HG03175 (cell line): ENCODE results near the gene ANKFN1.

Experiments
- ATAC-seq: cut with Tn5 transposase; IDR thresholded peaks from one replicate; pipeline ENCODE4 v1.9.1; 2021; ENCODE audit warnings: mild to moderate bottlenecking, moderate library complexity; ENCODE audit not compliant: unreplicated experiment

Gene ANKFN1

DNA sequence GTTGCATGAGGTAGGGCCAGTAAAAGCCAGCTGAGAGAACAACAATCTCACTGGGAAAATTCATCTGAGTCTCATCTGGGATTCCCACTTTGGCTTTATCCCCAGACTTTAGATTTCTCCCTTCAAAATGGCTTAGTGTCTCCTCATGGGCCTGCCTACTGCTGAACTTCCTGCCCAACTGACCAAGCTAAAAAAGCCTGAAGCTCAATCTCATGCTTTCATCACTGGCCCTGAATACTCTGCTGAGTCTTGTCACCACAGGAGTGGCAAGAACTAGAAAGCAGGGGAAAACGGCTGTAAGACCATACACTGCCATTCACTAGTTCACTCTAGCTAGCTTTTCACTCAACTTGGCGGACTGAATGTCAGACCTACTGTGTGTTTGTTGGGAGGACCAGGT is 343.9 kb downstream of the ANKFN1 start:
- ATAC-seq = no peak

DNA sequence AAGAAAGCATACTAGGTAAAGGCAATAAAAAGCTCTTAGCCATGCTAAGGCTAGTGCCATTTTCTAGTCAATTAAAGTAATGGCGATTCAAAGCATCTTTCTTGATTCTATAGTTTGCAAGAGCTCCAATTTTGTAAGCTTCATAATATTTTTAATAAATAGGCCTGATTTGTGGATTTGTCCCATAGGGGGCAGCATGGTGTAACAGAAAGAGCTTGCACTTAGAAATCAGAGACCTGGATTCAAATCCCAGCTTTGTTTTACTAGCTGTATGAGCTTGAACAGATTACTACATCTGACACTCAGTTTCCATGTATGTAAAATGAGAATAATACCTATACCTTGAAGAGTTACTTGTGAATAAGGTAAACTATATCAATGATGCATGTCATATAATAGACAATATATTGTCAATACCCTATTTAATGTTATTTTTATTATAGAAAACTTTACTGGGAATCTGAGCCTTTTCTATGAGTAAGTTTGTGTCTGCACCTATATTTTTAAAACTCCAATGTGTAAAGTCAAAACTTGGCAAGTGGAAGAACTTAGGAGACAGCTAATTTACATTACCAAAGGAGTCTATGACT is 346.6 kb downstream of the ANKFN1 start:
- ATAC-seq = no peak

DNA sequence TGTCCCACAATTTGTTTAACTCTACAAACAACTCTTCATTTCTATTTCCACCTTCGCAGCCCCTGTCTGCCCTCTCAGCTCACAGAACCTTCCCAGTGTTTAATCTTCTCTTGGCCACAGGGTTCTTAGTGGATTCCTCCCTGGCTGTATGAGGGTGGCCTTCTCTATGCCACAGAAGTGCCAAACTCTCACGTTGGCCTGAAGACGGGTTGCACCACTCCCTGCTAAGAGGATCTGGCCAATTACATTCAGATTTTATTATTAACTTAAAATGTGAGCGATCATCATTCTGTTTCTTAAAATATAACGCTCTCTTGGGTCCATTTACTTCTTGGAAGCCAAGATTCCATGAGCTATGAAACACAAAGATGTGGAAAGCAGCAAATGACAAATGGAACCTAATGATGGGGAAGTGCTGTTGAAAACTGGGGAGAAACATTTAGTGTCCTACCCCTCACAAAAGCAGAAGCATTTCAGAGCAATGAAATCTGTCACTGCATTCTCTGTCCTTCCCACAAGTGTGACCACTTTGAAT is 348.9 kb downstream of the ANKFN1 start:
- no peak for ATAC-seq

DNA sequence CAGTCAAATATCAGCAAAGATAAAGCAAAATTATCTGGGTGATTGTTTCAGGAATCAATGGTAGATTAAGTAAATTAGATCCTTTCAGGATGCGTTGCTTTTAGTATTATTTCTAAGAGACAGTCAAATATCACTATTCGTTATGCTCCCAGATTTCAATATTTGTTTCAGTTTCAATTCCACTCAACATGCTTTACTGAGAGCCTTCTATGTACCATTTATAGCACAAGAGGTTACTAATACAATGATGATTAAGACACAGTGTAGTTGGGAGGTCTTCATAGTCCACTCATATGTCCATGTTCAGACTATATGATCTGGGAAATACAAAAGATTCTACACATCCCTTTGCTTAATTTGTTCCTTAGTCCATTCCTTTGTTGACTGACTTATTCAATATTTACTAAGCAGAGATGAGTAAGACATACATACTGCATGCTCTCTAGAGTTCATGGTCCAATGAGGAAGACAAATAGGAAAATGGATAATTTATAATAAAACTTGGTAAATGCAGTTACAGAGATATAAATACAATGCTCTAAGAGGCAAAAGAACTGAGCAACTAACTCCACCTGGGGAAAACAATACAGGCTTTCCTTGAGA is 352.0 kb downstream of the ANKFN1 start:
- no peak for ATAC-seq

DNA sequence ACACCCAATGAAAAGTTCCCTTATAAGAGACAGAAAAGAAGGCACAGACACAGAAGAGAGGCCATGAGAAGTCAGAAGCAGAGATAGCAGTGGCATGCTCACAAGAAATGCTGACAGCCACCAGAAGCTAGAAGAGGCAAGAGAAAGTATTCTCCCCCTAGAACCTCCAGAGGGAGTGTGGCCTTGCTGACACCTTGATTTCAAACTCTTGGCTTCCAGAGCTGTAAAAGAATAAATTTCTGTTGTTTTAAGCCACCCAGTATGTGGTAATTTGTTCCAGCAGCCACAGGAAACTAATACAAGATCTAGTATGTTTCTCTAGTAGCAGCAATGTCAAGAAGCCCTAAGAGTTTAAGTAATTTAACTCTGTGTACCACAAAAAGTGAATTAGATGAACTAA is 353.1 kb downstream of the ANKFN1 start:
- no peak for ATAC-seq

DNA sequence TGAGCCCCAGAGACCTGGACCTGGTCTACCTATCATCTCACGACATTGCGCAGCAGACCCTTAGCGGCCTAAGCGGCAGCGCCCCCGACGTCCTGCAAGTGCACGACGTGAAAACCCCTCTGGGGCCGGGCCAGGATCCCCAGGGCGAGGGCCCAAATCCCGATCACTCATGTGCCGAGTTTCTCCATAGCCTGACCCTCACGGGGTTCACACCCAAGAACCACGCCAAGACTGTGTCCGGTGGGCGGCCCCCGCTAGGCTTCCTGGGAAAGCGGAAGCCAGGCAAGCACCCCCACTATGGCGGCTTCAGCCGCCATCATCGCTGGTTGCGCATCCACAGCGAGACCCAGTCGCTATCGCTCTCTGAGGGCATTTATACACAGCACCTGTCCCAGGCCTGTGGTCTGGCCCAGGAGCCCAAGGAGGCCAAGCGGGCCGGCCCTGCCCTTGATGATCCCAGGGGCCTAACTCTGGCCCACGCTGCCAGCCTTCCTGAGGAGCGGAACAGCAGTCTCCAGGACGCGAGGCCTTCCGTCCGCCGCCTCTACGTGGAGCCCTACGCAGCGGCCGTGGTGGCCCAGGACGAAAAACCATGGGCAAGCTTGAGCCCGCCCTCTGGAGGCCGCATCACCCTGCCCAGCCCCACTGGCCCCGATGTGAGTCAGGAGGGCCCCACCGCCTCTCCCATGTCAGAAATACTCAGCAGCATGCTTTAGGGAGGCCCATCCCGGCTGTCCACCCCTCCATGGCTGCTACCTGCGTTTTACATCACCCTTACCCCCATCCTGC is 357.5 kb downstream of the ANKFN1 start:
- no peak for ATAC-seq

DNA sequence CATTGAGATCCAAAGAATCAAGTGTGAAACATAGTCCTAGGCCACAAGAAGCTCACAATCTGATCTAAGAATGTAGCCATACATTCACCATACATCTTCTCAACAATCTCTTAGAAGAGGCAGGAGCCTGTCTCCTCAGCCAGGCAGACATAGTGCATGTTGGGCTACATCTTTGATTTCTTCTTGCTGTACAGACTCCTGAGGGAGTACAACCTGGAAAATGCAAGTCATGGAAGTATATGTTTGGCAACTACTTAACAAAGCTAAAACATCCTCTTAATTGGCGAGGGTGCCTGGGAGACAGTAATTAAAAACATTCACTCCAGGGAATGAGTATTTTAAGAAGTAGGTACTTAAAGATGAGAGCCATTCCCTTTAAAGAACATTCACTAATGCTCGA is 361.0 kb downstream of the ANKFN1 start:
- no peak for ATAC-seq

DNA sequence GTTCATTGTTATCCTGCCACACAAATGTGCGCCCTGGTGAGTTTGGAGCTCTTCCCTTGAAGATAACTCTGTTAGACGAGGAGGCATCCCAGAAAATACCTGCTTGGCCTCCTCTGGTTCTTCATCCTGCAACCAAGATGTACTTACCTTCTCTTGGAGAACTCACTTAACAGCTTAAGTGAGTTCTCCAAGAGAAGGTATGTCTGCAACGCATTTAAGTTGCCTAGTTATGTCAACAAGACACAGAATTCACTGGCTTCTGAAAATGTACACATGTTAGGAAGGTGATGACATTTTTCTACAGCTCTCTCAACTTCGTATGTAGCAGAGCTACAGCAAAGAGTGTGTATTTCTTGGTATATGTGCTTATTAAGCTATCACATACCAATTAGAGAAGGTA is 361.6 kb downstream of the ANKFN1 start:
- no peak for ATAC-seq

DNA sequence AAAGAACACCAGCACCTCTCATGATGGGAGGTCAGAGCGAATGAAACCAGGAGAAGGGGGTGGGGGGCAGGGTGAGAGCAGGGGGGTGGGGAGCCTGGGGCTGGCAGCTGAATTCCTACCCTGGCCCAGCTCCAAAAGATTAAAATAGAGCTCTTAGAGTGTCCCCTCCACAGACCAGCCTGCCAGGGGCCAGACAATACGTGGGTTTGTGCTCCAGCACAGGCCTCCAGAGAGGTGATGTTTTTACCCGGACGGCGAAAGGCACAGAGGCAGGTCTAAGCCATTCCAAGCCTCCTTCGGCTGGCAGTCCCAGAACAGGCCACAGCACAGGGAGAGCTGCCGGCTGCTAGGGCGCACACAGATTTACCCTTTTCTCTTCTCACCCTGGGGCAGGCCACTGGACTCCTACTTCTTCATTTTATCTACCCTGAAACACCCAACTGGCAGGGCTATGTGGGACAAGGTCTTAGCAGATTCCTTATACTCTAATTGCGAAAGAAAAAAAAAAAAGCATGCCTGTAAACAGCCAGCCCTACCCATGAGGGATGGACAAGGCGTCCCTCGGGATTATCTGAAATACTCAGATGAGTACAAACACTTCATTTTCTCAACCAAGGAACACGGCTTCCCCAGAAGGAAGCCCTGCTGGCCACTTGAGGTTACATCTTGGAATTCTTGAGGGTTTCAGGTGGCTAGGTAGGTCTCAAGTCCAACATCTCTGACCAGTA is 368.3 kb downstream of the ANKFN1 start:
- ATAC-seq = no peak

DNA sequence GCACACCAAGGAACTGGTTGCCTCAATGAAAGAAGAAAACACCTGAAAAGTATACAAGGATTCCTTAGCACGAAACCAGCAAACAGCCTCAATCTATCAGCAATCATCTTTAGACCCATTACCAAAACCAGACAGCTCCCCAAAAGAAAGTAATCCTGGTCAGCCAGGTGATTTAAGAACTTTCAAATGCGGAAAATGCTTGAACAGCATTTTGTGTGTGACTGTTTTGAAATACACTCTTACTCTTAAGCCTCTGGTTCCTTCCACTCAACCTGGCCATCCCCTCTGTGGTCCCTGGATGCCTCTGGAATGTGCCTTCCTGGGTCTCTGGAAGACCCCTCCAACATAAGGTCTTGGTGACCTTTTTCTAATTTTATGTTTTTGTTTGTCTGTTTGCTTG is 369.8 kb downstream of the ANKFN1 start:
- ATAC-seq = no peak

DNA sequence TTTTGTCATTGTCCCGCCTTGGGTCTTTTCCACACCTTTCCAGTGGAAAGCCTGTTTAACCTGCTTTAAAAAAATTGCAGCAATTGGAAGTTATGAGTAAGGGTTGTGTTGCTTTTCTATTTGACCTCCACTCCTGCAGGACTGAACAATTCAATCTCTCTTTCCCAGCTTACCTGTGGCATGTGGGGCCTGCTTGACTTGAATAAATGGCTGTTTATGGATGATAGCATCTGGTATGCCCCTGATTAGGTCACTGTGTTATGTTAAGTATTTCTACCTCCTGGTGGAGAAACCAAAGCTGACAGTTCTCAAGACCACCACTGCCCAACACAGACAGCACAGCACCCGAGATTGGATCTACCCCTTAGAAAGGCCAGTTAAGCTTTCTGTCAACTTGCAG is 375.4 kb downstream of the ANKFN1 start:
- no peak for ATAC-seq

DNA sequence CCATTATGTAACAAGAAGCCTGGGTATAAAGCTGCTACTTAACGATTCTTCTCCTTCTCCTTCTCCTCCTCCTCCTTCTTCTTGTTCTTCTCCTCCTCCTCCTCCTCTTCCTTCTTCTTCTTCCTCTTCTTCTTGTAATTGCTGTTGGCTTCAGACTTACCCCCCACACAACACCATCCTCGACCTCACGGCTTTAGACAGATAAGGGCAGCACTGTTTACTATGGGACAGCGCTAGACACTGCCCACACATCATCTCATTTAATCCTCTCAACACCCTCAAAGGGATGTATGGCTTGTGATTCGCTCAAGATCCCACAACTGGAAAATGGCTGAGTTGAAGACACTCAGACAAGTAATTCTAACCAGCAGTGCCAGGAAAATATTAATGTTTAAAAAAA is 379.7 kb downstream of the ANKFN1 start:
- ATAC-seq = no peak

DNA sequence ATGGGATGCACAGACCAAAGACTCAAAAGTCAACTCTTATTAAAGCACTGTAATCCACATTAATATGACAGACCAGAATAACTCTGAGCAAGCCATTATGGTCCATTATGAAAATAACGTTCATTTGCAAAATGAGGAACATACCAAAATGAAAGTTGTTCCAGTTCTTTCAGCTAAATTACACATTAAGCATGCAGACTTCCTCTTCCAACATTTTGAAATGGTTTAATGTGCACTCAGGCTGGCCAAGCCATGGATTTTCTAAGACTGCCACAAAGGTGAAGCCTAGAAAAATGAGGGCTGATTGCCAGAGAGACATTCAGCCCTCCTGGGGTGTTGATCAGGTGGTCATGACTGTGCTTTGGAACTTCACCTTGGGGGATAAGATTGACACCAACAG is 383.5 kb downstream of the ANKFN1 start:
- no peak for ATAC-seq

DNA sequence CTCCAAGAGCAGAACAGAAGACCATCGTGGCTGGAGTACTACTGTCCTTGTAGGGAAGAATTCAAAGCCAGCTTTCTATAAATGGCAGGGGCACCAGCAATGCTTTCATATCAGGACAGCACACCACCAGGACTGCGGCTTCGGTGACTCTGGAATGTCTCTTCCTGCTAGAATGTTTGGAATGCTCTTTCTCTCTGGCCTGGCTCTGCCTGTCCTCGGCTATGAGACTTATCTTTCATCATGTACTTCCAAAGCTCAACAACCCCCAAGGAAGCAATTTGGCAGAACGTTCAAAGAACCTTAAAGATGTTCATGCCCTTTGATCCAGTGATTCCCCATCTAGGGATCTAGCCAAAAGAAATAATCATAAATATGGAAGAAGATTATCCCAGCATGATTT is 387.6 kb downstream of the ANKFN1 start:
- ATAC-seq = no peak

DNA sequence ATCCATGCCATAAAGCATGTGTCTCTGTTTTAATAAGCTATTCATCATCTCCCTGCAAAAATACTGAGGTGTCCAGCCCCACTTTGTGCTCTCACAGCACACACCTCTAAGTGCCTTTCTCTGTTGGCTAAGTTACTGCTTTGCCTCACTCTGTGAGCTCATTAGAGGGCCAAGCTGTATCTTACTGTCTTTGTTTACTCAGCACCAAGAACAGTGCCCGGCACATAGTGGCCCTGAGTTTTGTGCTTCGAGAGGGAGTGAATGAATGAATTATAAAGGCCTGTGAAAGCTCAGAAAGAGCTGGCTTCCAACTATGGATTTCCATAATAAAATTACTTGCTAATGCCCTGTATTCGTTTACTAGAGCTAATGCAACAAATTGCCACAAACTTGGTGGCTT is 390.0 kb downstream of the ANKFN1 start:
- ATAC-seq = no peak

DNA sequence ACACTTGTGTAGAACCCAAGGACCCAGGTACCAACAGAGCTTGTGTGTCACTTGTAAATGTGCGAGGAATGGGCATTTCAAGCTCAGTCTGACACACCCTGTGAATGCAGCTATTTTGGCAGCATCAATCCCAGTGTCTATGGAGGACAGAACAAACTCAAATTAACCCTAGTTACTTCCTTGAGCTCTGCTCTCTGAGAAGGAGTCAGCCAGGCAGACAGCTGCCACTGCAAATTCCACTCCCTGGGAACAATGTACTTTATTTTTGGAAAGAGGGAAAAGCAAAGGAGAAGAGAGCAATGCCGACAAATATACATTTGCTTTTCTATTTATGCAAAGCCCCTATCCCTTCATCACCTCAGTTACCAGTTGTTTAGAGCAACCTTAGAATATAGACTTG is 391.8 kb downstream of the ANKFN1 start:
- no peak for ATAC-seq

DNA sequence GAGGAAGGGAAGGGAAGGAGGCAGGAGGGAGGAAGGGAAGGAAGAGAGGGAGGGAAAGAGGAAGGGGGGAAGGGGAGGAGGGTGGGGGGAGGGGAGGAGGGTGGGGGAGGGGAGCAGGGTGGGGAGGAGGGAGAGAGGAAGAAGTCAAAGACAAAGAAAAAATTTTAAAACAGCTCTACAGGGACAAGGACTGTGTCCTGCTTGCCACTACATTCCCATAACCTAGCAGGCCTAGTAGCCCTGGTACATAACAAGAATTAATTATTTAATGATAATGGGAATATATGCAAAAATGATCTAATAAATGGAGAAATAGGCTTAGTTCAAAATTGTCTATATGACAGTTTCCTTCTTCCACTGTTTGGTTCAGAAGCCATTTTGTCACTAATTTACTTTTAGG is 392.7 kb downstream of the ANKFN1 start:
- no peak for ATAC-seq

DNA sequence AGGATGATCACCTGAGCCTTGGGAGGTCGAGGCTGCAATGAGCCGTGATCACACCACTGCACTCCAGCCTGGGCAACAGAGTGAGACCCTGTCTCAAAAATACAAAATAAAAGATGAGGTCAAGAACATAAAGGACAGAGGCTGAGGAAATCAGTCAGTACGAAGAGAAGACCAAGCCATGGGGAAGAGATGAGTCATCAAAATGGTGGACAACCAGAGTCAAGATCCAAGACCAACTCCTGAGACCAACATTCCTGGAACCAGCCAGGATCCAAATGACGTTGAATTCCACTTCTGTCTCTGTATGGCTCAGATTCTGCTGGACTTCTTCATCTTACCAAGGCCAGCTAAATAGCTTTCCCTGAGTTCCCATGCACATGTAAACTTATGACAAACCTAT is 395.4 kb downstream of the ANKFN1 start:
- no peak for ATAC-seq

DNA sequence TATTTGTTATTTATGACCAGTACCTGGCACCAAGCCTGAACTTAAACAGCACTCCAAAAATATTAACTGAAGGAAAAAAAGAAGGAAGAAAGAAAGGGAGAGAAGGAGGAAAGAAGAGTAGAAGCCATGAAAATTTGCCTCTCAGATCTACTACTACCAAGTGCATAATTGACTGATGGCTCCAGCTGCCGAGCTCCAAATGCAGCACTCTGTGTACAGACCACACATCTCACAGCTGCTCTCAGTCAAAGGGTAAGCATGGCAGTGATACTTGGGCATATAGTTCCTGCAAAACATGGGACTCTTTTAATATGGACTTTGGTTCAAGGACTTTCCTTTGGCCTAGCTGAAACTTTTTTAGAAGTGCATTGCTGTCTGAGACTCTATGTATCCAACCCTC is 396.2 kb downstream of the ANKFN1 start:
- no peak for ATAC-seq

DNA sequence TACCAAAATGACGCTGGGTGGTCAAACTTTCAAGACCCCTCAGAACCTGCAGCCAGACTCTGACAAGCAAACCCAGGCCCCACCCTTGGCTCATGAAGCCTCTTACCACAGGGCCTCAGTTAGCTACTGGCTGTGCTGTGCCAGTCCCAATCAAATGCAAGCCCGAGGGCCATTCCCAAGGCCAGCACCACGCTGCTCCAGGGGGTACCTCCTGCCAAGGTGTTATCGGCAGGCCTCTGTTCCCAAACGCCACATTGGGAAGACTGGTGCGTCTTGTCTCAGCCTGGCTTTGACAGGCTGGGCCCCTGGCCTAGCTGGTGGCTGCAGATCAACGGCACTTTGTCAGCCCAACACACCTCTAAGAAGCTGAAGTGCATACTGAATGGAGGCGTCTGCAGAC is 404.4 kb downstream of the ANKFN1 start:
- ATAC-seq = no peak

DNA sequence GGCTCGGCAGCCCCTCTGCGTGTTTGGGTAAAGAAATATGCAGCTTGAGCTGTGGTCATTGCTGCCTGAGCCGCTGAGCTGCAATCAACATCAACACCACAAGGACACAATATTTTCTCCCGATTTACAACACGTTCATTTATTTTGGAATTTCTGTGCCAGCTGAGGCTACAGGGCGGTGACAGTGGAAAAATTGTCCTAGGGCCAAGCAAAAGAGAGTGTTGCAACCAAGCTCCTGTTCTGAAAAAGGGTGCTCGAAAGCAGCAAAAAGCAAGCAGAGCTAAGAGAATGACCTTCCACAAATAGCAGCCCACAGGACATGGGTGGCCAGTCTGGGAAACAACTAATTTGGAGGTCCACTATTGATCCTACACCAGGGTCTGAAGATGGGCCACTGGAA is 404.8 kb downstream of the ANKFN1 start:
- ATAC-seq = no peak
